Neural cell (in vitro differentiated cells): Measurements from ENCODE around the gene EXOC4. TPM values are rescaled to one million over a fixed set of nuclear protein-coding genes. Genes with fewer than 3 reads are reported as not detected.

Experiments used
- H2AFZ ChIP-seq: fragments of 200-600, 300-800 bp; sonication (generic), shearing (Covaris generic); 2 replicates; pipeline ENCODE4 v1.6.0; 2014; ENCODE audit warnings: low read depth, mild to moderate bottlenecking, antibody characterized with exemption, low read length, moderate library complexity
- H3F3A ChIP-seq: fragments of 200-600 bp; shearing (Covaris generic); 2 replicates; pipeline ENCODE4 v1.6.1; 2016; ENCODE audit warnings: mild to moderate bottlenecking, moderate library complexity, mixed read lengths, antibody characterized with exemption, low read length; ENCODE audit not compliant: insufficient read depth, poor library complexity, severe bottlenecking
- H3K27ac ChIP-seq: fragments of 200-600, 300-800 bp; sonication (generic), shearing (Covaris generic); 2 replicates; pipeline ENCODE4 v1.5.1; 2014; ENCODE audit warnings: mild to moderate bottlenecking, low read length, moderate library complexity
- H3K27me3 ChIP-seq: fragments of 300-800, 200-600 bp; sonication (generic), shearing (Covaris generic); 2 replicates; pipeline ENCODE4 v1.6.0; 2014; ENCODE audit warnings: mild to moderate bottlenecking, low read depth, low read length, moderate library complexity; ENCODE audit not compliant: insufficient read depth
- H3K36me3 ChIP-seq: fragments of 300-800, 200-600 bp; sonication (generic), shearing (Covaris generic); 2 replicates; pipeline ENCODE4 v1.5.1; 2014; ENCODE audit warnings: mild to moderate bottlenecking, antibody characterized with exemption, low read length, moderate library complexity; ENCODE audit not compliant: insufficient read depth
- H3K4me2 ChIP-seq: fragments of 300-800, 200-600 bp; sonication (generic), shearing (Covaris generic); 2 replicates; pipeline ENCODE4 v1.6.0; 2014; ENCODE audit warnings: mild to moderate bottlenecking, low read length
- H3K4me3 ChIP-seq: fragments of 300-800, 200-600 bp; sonication (generic), shearing (Covaris generic); 2 replicates; pipeline ENCODE4 v1.5.1; 2014; ENCODE audit warnings: mild to moderate bottlenecking, low read length, moderate library complexity
- H3K79me2 ChIP-seq: fragments of 200-600 bp; shearing (Covaris generic); replicated peaks from 2 replicates; pipeline ENCODE4 v1.6.0; 2014; ENCODE audit warnings: mild to moderate bottlenecking, low read length, moderate library complexity; ENCODE audit not compliant: insufficient read depth
- H3K9ac ChIP-seq: fragments of 300-800, 200-600 bp; sonication (generic), shearing (Covaris generic); 2 replicates; pipeline ENCODE4 v1.6.1; 2016; ENCODE audit warnings: mild to moderate bottlenecking, low read length, mixed read lengths
- H3K9me2 ChIP-seq: fragments of 200-600 bp; shearing (Covaris generic); 2 replicates; pipeline ENCODE4 v1.6.1; 2016; ENCODE audit warnings: mild to moderate bottlenecking, low read length, mixed read lengths; ENCODE audit not compliant: insufficient read depth
- H3K9me3 ChIP-seq: fragments of 200-600, 300-800 bp; sonication (generic), shearing (Covaris generic); 2 replicates; pipeline ENCODE4 v1.6.1; 2016; ENCODE audit warnings: mild to moderate bottlenecking, mixed run types, low read length, moderate library complexity, mixed read lengths
- H4K20me1 ChIP-seq: fragments of 200-600 bp; shearing (Covaris generic); 2 replicates; pipeline ENCODE4 v1.6.1; 2016; ENCODE audit warnings: mild to moderate bottlenecking, mixed run types; ENCODE audit not compliant: insufficient read depth
- EP300 ChIP-seq: fragments of 450-650 bp; conservative IDR thresholded peaks from 2 replicates; pipeline ENCODE4 v1.6.1; 2014; ENCODE audit warnings: antibody characterized with exemption, mild to moderate bottlenecking, moderate library complexity; ENCODE audit not compliant: poor library complexity, severe bottlenecking
- EZH2 ChIP-seq: fragments of 200-600, 300-800 bp; shearing (Covaris generic), sonication (generic); IDR thresholded peaks from 2 replicates; pipeline ENCODE4 v1.6.1; 2014; ENCODE audit warnings: antibody characterized with exemption, low read length, borderline replicate concordance, mild to moderate bottlenecking; ENCODE audit not compliant: insufficient read depth, poor library complexity, severe bottlenecking
- MXI1 ChIP-seq: fragments of 450-650 bp; conservative IDR thresholded peaks from 2 replicates; pipeline ENCODE4 v1.6.1; 2014; ENCODE audit warnings: antibody characterized with exemption, mild to moderate bottlenecking; ENCODE audit not compliant: poor library complexity, severe bottlenecking
- POLR2AphosphoS5 ChIP-seq: IDR thresholded peaks from 2 replicates; pipeline ENCODE4 v1.6.1; 2012
- RAD21 ChIP-seq: fragments of 450-650 bp; conservative IDR thresholded peaks from 2 replicates; pipeline ENCODE4 v1.6.1; 2014; ENCODE audit warnings: antibody characterized with exemption, mild to moderate bottlenecking, moderate library complexity
- REST ChIP-seq: IDR thresholded peaks from 2 replicates; pipeline ENCODE4 v1.6.1; 2012; ENCODE audit warnings: borderline replicate concordance
- SMC3 ChIP-seq: fragments of 450-650 bp; conservative IDR thresholded peaks from 2 replicates; pipeline ENCODE4 v1.6.1; 2014; ENCODE audit warnings: antibody characterized with exemption, mild to moderate bottlenecking, moderate library complexity; ENCODE audit not compliant: poor library complexity
- TAF1 ChIP-seq: IDR thresholded peaks from 2 replicates; pipeline ENCODE4 v1.6.1; 2012; ENCODE audit warnings: low read depth
- polyA plus RNA-seq: library from polyadenylated mRNA; depleted of rRNA; stranded (reverse); fragments of >200 nt; gene quantifications from 2 replicates; pipeline ENCODE4 v1.2.3, GENCODE V29; 2014
- TF ChIP-seq, protein P1 (sequence below): fragments of 450-650 bp; IDR thresholded peaks from 2 replicates; pipeline ENCODE4 v1.5.1; 2014; ENCODE audit warnings: antibody characterized with exemption, mild to moderate bottlenecking, moderate library complexity; ENCODE audit not compliant: poor library complexity, severe bottlenecking

EXOC4 gene
- polyA plus RNA-seq, 1 donor from 2014 or later = 36.5 TPM

- Histone ChIP-seq H3K36me3 (no peaks in the 10 kb centered on the region), H2AFZ (no peak overlapping the region), H3K9ac (no peak overlapping the region), H3K4me2 (no peak overlapping the region), H3K79me2 (no peaks in the 10 kb centered on the region), H3K9me2 (no peaks in the 10 kb centered on the region), H3K9me3 (no peaks in the 10 kb centered on the region), H3F3A (peaks cover 2% of the 10 kb centered on the region), H3K27me3 (no peaks in the 10 kb centered on the region), H3K4me3 (no peak overlapping the region), H4K20me1 (no peaks in the 10 kb centered on the region), H3K27ac (no peak overlapping the region)
- no peak for TF ChIP-seq TAF1
- no peak for TF ChIP-seq EP300
- no peak for TF ChIP-seq RAD21
- no peak for TF ChIP-seq MXI1
- no peak for TF ChIP-seq REST
- TF ChIP-seq SMC3 = no peak
- TF ChIP-seq EZH2 = no peak
- TF ChIP-seq, protein P1, sequence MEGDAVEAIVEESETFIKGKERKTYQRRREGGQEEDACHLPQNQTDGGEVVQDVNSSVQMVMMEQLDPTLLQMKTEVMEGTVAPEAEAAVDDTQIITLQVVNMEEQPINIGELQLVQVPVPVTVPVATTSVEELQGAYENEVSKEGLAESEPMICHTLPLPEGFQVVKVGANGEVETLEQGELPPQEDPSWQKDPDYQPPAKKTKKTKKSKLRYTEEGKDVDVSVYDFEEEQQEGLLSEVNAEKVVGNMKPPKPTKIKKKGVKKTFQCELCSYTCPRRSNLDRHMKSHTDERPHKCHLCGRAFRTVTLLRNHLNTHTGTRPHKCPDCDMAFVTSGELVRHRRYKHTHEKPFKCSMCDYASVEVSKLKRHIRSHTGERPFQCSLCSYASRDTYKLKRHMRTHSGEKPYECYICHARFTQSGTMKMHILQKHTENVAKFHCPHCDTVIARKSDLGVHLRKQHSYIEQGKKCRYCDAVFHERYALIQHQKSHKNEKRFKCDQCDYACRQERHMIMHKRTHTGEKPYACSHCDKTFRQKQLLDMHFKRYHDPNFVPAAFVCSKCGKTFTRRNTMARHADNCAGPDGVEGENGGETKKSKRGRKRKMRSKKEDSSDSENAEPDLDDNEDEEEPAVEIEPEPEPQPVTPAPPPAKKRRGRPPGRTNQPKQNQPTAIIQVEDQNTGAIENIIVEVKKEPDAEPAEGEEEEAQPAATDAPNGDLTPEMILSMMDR = no peak
- no peak for TF ChIP-seq POLR2AphosphoS5
Observed at GRCh38 chr7:133300088-133300487, 47.2 kb downstream of the EXOC4 start.

DNA sequence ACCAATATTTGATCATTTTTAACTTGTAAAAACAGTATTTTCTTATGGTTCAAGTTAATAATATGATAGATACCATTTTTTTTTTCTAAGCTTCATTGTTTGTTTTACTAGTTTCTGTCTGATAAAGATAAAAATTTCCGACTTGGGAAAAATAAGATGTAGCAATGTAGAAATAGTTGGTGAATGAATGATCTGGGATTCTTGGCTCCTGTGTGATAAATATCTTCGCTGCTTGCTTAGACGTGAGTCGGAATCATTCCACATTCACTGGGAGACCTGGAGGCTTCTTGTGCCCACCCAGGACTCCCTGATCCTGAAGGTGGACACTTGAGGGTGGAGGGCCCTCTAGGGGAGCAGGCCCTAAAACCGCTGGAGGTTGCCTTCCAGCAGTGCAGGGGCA, 47.9 kb downstream of the EXOC4 start:
- H3F3A ChIP-seq = no peaks in the 10 kb centered on the region
- H3K36me3 ChIP-seq = no peaks in the 10 kb centered on the region

More for the DNA sequence above, 47.9 kb downstream of the EXOC4 start:
- Histone ChIP-seq H3K9me2 (no peaks in the 10 kb centered on the region), H3K79me2 (no peaks in the 10 kb centered on the region), H3K9ac (no peak overlapping the region), H3K4me3 (no peak overlapping the region), H3K9me3 (no peaks in the 10 kb centered on the region), H3K27ac (no peak overlapping the region), H2AFZ (no peak overlapping the region), H3K4me2 (no peak overlapping the region), H3K27me3 (no peaks in the 10 kb centered on the region), H4K20me1 (no peaks in the 10 kb centered on the region)
- TF ChIP-seq POLR2AphosphoS5 (no peak), REST (no peak), SMC3 (no peak), RAD21 (no peak), TAF1 (no peak), EP300 (no peak), EZH2 (no peak), MXI1 (no peak)
- TF ChIP-seq, protein P1 = no peak
